GM23338 (cell line): ENCODE data around the gene ZPR1. TPM values are rescaled to one million over a fixed set of nuclear protein-coding genes. Genes with fewer than 3 reads are reported as not detected.

ENCODE experiments used
- ATAC-seq: fragments of 200-7000 bp; cut with Tn5 transposase; 3 replicates; pipeline ENCODE4 v1.9.1; 2020
- DNase-seq: peaks from one replicate; pipeline ENCODE4 v3.0.0-alpha.2; 2015; ENCODE audit warnings: low spot score
- H2AFZ ChIP-seq: fragments of 200-600 bp; sonication (generic); 2 replicates; pipeline ENCODE4 v1.8.0; 2016; ENCODE audit warnings: antibody characterized with exemption, mild to moderate bottlenecking, moderate library complexity
- H3F3A ChIP-seq: fragments of 200-600 bp; sonication (generic); replicated peaks from 2 replicates; pipeline ENCODE4 v1.8.0; 2017; ENCODE audit warnings: antibody characterized with exemption, mixed run types, low read depth
- H3K27ac ChIP-seq: fragments of 200-600 bp; sonication (generic); 2 replicates; pipeline ENCODE4 v1.6.1; 2016; ENCODE audit warnings: low read depth
- H3K27me3 ChIP-seq: fragments of 200-600 bp; sonication (generic); 2 replicates; pipeline ENCODE4 v1.8.0; 2016; ENCODE audit warnings: mild to moderate bottlenecking, mixed run types, moderate library complexity; ENCODE audit not compliant: insufficient read depth
- H3K36me3 ChIP-seq: fragments of 200-600 bp; sonication (generic); 2 replicates; pipeline ENCODE4 v1.8.0; 2016; ENCODE audit warnings: mild to moderate bottlenecking; ENCODE audit not compliant: insufficient read depth
- H3K4me1 ChIP-seq: fragments of 200-600 bp; sonication (generic); 2 replicates; pipeline ENCODE4 v1.8.0; 2016; ENCODE audit warnings: mild to moderate bottlenecking, moderate library complexity; ENCODE audit not compliant: insufficient read depth
- H3K4me2 ChIP-seq: fragments of 200-600 bp; sonication (generic); 2 replicates; pipeline ENCODE4 v1.7.1; 2017; ENCODE audit warnings: mixed run types
- H3K4me3 ChIP-seq: fragments of 200-600 bp; sonication (generic); 2 replicates; pipeline ENCODE4 v1.6.1; 2016; ENCODE audit warnings: mixed run types
- H3K79me2 ChIP-seq: fragments of 200-600 bp; sonication (generic); replicated peaks from 2 replicates; pipeline ENCODE4 v1.8.0; 2017; ENCODE audit warnings: mild to moderate bottlenecking; ENCODE audit not compliant: insufficient read depth
- H3K9me2 ChIP-seq: fragments of 200-600 bp; sonication (generic); 2 replicates; pipeline ENCODE4 v1.8.0; 2017; ENCODE audit not compliant: insufficient read depth
- H4K20me1 ChIP-seq: fragments of 200-600 bp; sonication (generic); replicated peaks from 2 replicates; pipeline ENCODE4 v1.8.0; 2017; ENCODE audit warnings: mild to moderate bottlenecking; ENCODE audit not compliant: insufficient read depth
- H3K27ac Mint-ChIP-seq: 2 replicates; pipeline ENCODE4 v1.8.0; 2020; ENCODE audit warnings: inconsistent platforms, mild to moderate bottlenecking, moderate library complexity, mixed read lengths
- H3K27me3 Mint-ChIP-seq: 3 replicates; pipeline ENCODE4 v1.8.0; 2022; ENCODE audit warnings: low read depth, mild to moderate bottlenecking, moderate library complexity, mixed read lengths, inconsistent platforms; ENCODE audit not compliant: insufficient read depth, poor library complexity
- H3K36me3 Mint-ChIP-seq: 3 replicates; pipeline ENCODE4 v1.8.0; 2021; ENCODE audit warnings: low read depth, mild to moderate bottlenecking, inconsistent platforms, moderate library complexity, mixed read lengths
- H3K4me1 Mint-ChIP-seq: 3 replicates; pipeline ENCODE4 v1.8.0; 2020; ENCODE audit warnings: mild to moderate bottlenecking, inconsistent platforms, mixed read lengths
- H3K4me3 Mint-ChIP-seq: 3 replicates; pipeline ENCODE4 v1.8.0; 2021; ENCODE audit warnings: moderate library complexity, mild to moderate bottlenecking, inconsistent platforms, mixed read lengths
- H3K9me3 Mint-ChIP-seq: 3 replicates; pipeline ENCODE4 v1.8.0; 2020; ENCODE audit warnings: moderate library complexity, mild to moderate bottlenecking, inconsistent platforms, mixed read lengths
- CTCF ChIP-seq, 2 experiments: fragments of 200-600 bp in 1 of 2; sonication (generic) in 1 of 2; conservative IDR thresholded peaks; 2 replicates each; pipeline versions ENCODE4 v1.5.1 to v1.6.1; 2016 to 2017; ENCODE audit warnings: antibody characterized with exemption in 2 of 2, low read depth in 2 of 2, mild to moderate bottlenecking in 2 of 2, moderate library complexity in 1 of 2
- EZH2phosphoT487 ChIP-seq: fragments of 200-600 bp; sonication (generic); IDR thresholded peaks from one replicate; pipeline ENCODE4 v1.8.1; 2018; ENCODE audit warnings: antibody characterized with exemption; ENCODE audit not compliant: unreplicated experiment
- POLR2AphosphoS5 ChIP-seq: IDR thresholded peaks from 2 replicates; pipeline ENCODE4 v1.6.1; 2016; ENCODE audit warnings: antibody characterized with exemption, low read depth
- REST ChIP-seq: IDR thresholded peaks from one replicate; pipeline ENCODE4 v1.6.1; 2018; ENCODE audit warnings: antibody characterized with exemption; ENCODE audit not compliant: unreplicated experiment
- ZNF114 ChIP-seq: fragments of 250-450 bp; sonication (Bioruptor Pico); IDR thresholded peaks from 2 replicates; pipeline ENCODE4 v1.5.0; 2020; ENCODE audit warnings: mild to moderate bottlenecking, moderate library complexity
- ZNF331 ChIP-seq: fragments of 250-450 bp; sonication (Bioruptor Pico); IDR thresholded peaks from 2 replicates; pipeline ENCODE4 v1.5.0; 2020; ENCODE audit warnings: low read depth, mild to moderate bottlenecking, moderate library complexity
- ZNF462 ChIP-seq: fragments of 250-450 bp; sonication (Bioruptor Pico); IDR thresholded peaks from 2 replicates; pipeline ENCODE4 v1.5.0; 2020; ENCODE audit warnings: mild to moderate bottlenecking, moderate library complexity
- polyA plus RNA-seq: library from polyadenylated mRNA; unstranded; fragments of >200 nt; fragmentation: Nextera tagmentation; extraction: Ambion mirVana; gene quantifications from 2 replicates; pipeline ENCODE4 v1.2.1, GENCODE V29; 2016
- total RNA-seq: library from RNA; depleted of rRNA; stranded (reverse); fragments of >200 nt; shearing (Covaris generic); gene quantifications from 2 replicates; pipeline ENCODE4 v1.2.3, GENCODE V29; 2014

Gene ZPR1
- total and polyA plus RNA-seq, 2 experiments from 2014 or later = 55.4 to 96.7 TPM

- Histone ChIP-seq H3K4me3 (0 out of 2 replicates have a peak overlapping the region, but pooled peaks have one; percentile 24), H3K27me3 (no peaks in the 10 kb centered on the region), H3K27ac (no peak overlapping the region), H3K79me2 (no peaks in the 10 kb centered on the region), H3K4me2 (peak overlapping the region; percentile 63), H2AFZ (no peak overlapping the region), H3K4me1 (peaks cover 33% of the 10 kb centered on the region), H3K9me2 (no peaks in the 10 kb centered on the region), H3K36me3 (no peaks in the 10 kb centered on the region), H3F3A (peaks cover 12% of the 10 kb centered on the region; the same call in 1 of the 2 replicates), H4K20me1 (no peaks in the 10 kb centered on the region)
- DNase-seq (peak; percentile 85), ATAC-seq (peak; percentile 58)
- Mint-ChIP-seq H3K27ac (no peak overlapping the region), H3K4me1 (peaks cover 38% of the 10 kb centered on the region), H3K36me3 (no peaks in the 10 kb centered on the region), H3K9me3 (no peaks in the 10 kb centered on the region; the same call in 2 of the 3 replicates), H3K4me3 (no peak overlapping the region; the same call in 2 of the 3 replicates), H3K27me3 (peaks cover 11% of the 10 kb centered on the region)
- TF ChIP-seq ZNF331 (no peak), CTCF (conservative IDR thresholded peaks at IDR 0.05; ENCODE audit: low read depth in 2 of 2) (peak in 1 of 2 experiments; percentile 53; a peak in 3 of 4 replicates), POLR2AphosphoS5 (no peak), ZNF114 (CRISPR knock-in tag) (no peak)
These were observed 56.6 kb downstream of the ZPR1 start for GRCh38 chr11:116731097-116731761.

- no peak for TF ChIP-seq REST
- TF ChIP-seq ZNF462 = no peak
- no peak for TF ChIP-seq EZH2phosphoT487
- Histone ChIP-seq H3K79me2 (no peaks in the 10 kb centered on the region), H3K4me3 (0 out of 2 replicates have a peak overlapping the region, but pooled peaks have one; percentile 24), H3F3A (peaks cover 12% of the 10 kb centered on the region; the same call in 1 of the 2 replicates), H3K4me1 (peaks cover 37% of the 10 kb centered on the region), H3K36me3 (no peaks in the 10 kb centered on the region), H4K20me1 (no peaks in the 10 kb centered on the region), H3K9me2 (no peaks in the 10 kb centered on the region), H3K4me2 (peak overlapping the region; percentile 63), H3K27ac (no peak overlapping the region), H2AFZ (no peak overlapping the region), H3K27me3 (no peaks in the 10 kb centered on the region)
- Mint-ChIP-seq H3K4me1 (peaks cover 39% of the 10 kb centered on the region), H3K36me3 (no peaks in the 10 kb centered on the region), H3K27ac (no peak overlapping the region), H3K27me3 (peaks cover 11% of the 10 kb centered on the region), H3K4me3 (no peak overlapping the region), H3K9me3 (no peaks in the 10 kb centered on the region; the same call in 2 of the 3 replicates)
- DNase-seq = no peak
- no peak for ATAC-seq
These were observed 57.2 kb downstream of the ZPR1 start for GRCh38 chr11:116730601-116731000.
